Esophagus muscularis mucosa (tissue), 3 donors: ENCODE measurements around the gene SNX9.

Experiments
- CTCF ChIP-seq, 3 experiments: fragments of 200-600 bp in 2 of 3; fragments of 450-650 bp in 1 of 3; sonication (generic) in 2 of 3; IDR thresholded peaks; one replicate each; pipeline ENCODE4 v1.5.1; 2017 to 2019; ENCODE audit warnings: antibody characterized with exemption in 3 of 3, mild to moderate bottlenecking in 2 of 3, moderate library complexity in 1 of 3
- POLR2A ChIP-seq: fragments of 450-650 bp; IDR thresholded peaks from one replicate; pipeline ENCODE4 v1.6.1; 2017; ENCODE audit warnings: antibody characterized with exemption, moderate library complexity, mild to moderate bottlenecking, low read depth

DNA sequence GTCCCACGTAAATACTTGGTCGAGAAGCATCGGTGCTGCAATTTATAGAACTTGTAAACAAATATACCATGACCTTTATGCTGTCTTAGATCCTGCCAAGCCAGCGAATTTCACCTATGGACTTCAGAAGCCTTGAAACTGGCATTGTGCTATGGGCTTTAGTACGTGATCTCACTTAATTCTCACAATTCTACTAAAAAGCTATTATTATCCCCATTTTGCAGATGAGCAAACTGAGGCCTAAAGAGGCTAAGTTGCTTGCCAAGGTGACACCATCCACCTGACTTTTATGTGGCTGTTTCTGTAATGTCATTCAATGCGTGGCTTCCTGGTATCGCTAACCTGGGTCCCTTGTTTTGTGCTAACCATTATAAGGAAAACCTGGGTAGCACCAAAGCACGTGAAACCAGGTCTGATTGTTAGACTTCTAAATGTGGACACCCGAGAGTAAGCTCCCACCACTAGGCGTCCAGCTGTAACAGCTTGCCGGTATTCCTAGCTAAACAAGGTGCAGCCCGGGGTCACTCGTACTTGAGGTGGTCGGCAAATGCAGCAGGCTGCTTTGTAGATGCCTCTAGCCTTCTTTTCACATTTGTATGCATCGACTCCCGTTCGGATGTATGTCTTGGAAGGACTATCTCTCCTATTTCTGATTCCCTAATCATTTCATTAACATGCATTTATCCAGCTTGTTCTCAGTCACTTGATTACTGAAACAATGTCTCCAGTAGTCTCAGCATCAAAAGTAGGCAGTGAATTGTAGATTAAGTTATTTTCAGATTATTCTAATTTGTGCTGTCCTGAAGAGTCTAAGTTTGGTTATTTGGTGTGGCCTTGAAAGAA, 159.7 kb downstream of the SNX9 start:
- TF ChIP-seq CTCF (IDR thresholded peaks at IDR 0.05) (peak; percentile 31 to 47 (median 40)), POLR2A (no peak)
